ELR (cell line): Measurements from ENCODE around the gene MKRN1.
"Not testable (repeated sequence)": the region's sequence is repeated elsewhere in the genome, so short reads cannot be mapped to it uniquely, and the experiment has no call there.

ENCODE experiments used
- DNase-seq: peaks from one replicate; pipeline ENCODE4 v3.0.0-alpha.2; 2015; ENCODE audit warnings: low read depth

Gene MKRN1

GRCh38 chr7:140484951-140485499 is 5.7 kb upstream of the MKRN1 start:
- no peak for DNase-seq

GRCh38 chr7:140484479-140484878 is 5.2 kb upstream of the MKRN1 start:
- DNase-seq = no peak

GRCh38 chr7:140479739-140480084 is 407 bp upstream of the MKRN1 start:
- no peak for DNase-seq

- peak; percentile 53 for DNase-seq
Measured at GRCh38 chr7:140478246-140479061, 851 bp downstream of the MKRN1 start.

- DNase-seq = no peak
Measured at GRCh38 chr7:140476698-140477261, 2.5 kb downstream of the MKRN1 start.

GRCh38 chr7:140475747-140476333 is 3.5 kb downstream of the MKRN1 start:
- peak; percentile 68 for DNase-seq

GRCh38 chr7:140463111-140463510 is 16.2 kb downstream of the MKRN1 start:
- no peak for DNase-seq

- no peak for DNase-seq
Measured at GRCh38 chr7:140458916-140459315, 20.4 kb downstream of the MKRN1 start.

GRCh38 chr7:140458201-140458600 is 21.1 kb downstream of the MKRN1 start:
- DNase-seq = no peak

GRCh38 chr7:140456551-140457051 is 22.7 kb downstream of the MKRN1 start:
- DNase-seq = no peak

- no peak for DNase-seq
Measured at GRCh38 chr7:140455743-140456142, 23.6 kb downstream of the MKRN1 start.

- no peak for DNase-seq
Measured at GRCh38 chr7:140454657-140455015, 24.7 kb downstream of the MKRN1 start.

GRCh38 chr7:140453785-140454656 is 25.3 kb downstream of the MKRN1 start:
- DNase-seq = not testable (repeated sequence)

GRCh38 chr7:140453273-140453672 is 26.0 kb downstream of the MKRN1 start:
- DNase-seq = no peak

- DNase-seq = no peak
Measured at GRCh38 chr7:140451716-140452115, 27.6 kb downstream of the MKRN1 start.

- DNase-seq = no peak
Measured at GRCh38 chr7:140448781-140449480, 30.4 kb downstream of the MKRN1 start.

GRCh38 chr7:140447841-140448240 is 31.5 kb downstream of the MKRN1 start:
- no peak for DNase-seq

- DNase-seq = no peak
Measured at GRCh38 chr7:140446467-140446866, 32.8 kb downstream of the MKRN1 start.

- DNase-seq = no peak
Measured at GRCh38 chr7:140441519-140441918, 37.8 kb downstream of the MKRN1 start.

GRCh38 chr7:140440593-140440992 is 38.7 kb downstream of the MKRN1 start:
- peak; percentile 33 for DNase-seq

- no peak for DNase-seq
Measured at GRCh38 chr7:140439359-140439758, 39.9 kb downstream of the MKRN1 start.
